ENCODE data around the gene RABEP2.
"Not testable (repeated sequence)": the region's sequence is repeated elsewhere in the genome, so short reads cannot be mapped to it uniquely, and the experiment has no call there.

RABEP2 gene

DNA sequence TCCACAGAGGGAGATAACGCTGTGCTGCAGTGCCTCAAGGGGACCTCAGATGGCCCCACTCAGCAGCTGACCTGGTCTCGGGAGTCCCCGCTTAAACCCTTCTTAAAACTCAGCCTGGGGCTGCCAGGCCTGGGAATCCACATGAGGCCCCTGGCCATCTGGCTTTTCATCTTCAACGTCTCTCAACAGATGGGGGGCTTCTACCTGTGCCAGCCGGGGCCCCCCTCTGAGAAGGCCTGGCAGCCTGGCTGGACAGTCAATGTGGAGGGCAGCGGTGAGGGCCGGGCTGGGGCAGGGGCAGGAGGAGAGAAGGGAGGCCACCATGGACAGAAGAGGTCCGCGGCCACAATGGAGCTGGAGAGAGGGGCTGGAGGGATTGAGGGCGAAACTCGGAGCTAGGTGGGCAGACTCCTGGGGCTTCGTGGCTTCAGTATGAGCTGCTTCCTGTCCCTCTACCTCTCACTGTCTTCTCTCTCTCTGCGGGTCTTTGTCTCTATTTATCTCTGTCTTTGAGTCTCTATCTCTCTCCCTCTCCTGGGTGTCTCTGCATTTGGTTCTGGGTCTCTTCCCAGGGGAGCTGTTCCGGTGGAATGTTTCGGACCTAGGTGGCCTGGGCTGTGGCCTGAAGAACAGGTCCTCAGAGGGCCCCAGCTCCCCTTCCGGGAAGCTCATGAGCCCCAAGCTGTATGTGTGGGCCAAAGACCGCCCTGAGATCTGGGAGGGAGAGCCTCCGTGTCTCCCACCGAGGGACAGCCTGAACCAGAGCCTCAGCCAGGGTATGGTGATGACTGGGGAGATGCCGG lies 7.5 kb upstream of the RABEP2 start:
- DNase-seq: no peak

DNA sequence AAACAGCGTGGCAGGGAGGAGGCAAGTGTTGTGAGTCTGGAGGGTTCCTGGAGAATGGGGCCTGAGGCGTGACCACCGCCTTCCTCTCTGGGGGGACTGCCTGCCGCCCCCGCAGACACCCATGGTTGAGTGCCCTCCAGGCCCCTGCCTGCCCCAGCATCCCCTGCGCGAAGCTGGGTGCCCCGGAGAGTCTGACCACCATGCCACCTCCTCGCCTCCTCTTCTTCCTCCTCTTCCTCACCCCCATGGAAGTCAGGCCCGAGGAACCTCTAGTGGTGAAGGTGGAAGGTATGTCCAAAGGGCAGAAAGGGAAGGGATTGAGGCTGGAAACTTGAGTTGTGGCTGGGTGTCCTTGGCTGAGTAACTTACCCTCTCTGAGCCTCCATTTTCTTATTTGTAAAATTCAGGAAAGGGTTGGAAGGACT lies 6.8 kb upstream of the RABEP2 start, which contains the start of gene CD19:
Gene CD19 (plus strand): TSS at position 171 of the 425 bp plus-strand sequence. CDS start 30 bp downstream, at position 201.
- DNase-seq: no peak

DNA sequence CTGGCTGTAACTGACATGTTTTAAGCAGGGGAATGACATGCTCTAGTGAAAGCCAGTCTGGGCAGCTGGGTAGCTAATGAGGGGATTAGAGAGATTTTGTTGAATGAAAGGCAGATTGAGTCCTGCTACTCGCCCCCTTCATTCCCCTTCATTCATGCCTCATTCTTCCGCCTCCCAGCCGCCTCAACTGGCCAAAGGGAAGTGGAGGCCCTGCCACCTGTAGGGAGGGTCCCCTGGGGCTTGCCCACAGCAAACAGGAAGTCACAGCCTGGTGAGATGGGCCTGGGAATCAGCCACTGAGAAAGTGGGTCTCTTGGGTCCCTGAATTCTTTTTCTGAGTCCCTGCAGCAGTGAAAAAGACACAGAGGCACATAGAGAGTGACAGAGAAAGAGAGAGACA lies 5.6 kb upstream of the RABEP2 start:
- no peak for DNase-seq

DNA sequence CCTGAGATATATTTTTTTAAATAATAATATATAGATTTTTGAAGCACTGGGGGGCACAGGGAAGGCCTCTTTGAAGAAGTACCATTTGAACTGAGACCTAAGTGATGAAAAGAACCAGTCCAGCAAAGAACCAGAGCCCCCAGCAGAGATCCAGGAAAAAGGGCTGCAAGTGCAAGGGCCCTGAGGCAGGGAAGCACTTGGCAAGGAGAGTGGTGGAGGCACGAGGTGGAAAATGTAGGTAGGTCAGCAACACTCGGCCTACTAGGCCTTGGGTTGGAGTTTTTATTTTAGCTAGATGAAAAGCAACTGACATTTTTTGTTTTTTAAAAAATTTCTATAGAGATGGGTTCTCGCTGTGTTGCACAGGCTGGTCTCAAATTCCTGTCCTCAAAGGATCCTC lies 5.2 kb upstream of the RABEP2 start:
- no peak for DNase-seq

DNA sequence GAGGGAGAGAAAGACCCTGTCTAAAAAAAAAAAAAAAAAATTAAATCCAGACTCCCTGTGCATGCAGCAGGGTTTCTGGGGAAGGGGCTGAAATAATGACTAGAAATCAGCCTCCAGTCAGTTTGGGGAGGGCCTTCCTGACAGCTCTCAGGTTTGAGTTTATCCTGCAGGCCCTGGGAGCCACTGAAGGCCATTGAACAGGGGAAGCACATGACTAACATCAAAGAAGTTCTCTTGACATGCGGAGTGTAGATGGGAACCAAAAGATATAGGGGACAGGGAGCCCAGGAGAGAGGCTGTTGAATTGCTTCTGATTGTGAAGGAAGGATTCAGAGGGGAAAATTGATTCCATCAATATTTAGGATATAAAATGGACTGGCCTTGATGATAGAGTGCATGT lies 2.8 kb upstream of the RABEP2 start:
- DNase-seq: no peak

DNA sequence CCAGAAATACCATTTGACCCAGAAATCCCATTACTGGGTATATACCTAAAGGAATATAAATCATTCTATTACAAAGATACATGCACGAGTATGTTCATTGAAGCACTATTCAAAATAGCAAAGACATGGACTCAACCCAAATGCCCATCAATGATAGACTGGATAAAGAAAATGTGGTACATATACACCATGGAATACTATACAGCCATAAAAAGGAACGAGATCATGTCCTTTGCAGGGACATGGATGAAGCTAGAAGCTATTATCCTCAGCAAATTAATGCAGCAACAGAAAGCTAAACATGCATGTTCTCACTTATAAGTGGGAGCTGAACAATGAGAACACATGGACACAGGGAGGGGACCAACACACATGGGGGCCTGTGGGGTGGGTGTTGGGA lies 1.2 kb upstream of the RABEP2 start:
- DNase-seq: not testable (repeated sequence)

GRCh38 chr16:28925386-28926228 lies 569 bp upstream of the RABEP2 start:
- peak in 32 of 56 donors; percentile 30 to 80 (median 66) for DNase-seq

- DNase-seq: peak in 2 of 56 donors; percentile 24 to 41
Observed at GRCh38 chr16:28924399-28924761, 658 bp downstream of the RABEP2 start.

GRCh38 chr16:28923652-28924398 lies 1.2 kb downstream of the RABEP2 start:
- peak in 1 of 56 donors; percentile 23 for DNase-seq

GRCh38 chr16:28923231-28923587 lies 1.8 kb downstream of the RABEP2 start:
- no peak for DNase-seq

- no peak for DNase-seq
Observed at GRCh38 chr16:28918698-28919097, 6.3 kb downstream of the RABEP2 start.

DNA sequence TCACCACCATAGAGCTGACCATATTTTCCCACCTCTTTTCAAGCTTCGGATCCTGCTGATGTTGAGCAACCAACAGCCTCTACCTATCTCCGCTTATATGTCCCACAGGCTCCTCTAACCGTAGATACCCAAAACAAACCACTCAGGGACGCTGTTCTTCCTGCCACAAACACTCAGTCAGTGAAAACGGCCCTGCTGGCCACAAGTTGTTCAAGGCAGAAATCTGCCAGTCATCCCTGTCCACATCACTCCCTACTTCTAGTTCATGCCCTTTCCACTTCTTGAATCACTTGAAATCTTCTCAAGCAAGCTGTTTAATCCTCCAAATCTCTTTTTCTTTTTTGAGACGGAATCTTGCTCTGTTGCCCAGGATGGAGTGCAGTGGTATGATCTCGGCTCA lies 7.9 kb downstream of the RABEP2 start:
- DNase-seq: no peak

GRCh38 chr16:28915181-28915580 lies 9.9 kb downstream of the RABEP2 start:
- no peak for DNase-seq

GRCh38 chr16:28913946-28914724 lies 10.9 kb downstream of the RABEP2 start:
- DNase-seq: no peak

DNA sequence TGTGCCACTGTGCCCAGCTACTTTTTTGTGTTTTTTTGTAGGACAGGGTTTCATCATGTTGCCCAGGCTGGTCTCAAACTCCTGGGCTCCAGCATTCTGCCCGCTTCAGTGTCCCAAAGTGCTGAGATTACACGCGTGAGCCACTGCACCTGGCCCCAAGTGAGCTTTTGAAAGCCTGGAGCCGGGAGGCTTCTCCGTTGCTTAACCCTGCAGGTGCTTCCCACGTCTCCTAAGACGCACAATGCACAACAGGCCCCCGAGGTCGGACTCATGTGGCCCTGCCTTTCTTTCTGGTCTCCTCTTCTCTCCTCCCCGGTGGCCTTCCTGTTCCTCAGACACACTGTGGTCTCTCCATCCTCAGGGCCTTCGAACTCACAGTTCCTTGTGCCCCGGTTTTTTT lies 12.5 kb downstream of the RABEP2 start:
- no peak for DNase-seq

DNA sequence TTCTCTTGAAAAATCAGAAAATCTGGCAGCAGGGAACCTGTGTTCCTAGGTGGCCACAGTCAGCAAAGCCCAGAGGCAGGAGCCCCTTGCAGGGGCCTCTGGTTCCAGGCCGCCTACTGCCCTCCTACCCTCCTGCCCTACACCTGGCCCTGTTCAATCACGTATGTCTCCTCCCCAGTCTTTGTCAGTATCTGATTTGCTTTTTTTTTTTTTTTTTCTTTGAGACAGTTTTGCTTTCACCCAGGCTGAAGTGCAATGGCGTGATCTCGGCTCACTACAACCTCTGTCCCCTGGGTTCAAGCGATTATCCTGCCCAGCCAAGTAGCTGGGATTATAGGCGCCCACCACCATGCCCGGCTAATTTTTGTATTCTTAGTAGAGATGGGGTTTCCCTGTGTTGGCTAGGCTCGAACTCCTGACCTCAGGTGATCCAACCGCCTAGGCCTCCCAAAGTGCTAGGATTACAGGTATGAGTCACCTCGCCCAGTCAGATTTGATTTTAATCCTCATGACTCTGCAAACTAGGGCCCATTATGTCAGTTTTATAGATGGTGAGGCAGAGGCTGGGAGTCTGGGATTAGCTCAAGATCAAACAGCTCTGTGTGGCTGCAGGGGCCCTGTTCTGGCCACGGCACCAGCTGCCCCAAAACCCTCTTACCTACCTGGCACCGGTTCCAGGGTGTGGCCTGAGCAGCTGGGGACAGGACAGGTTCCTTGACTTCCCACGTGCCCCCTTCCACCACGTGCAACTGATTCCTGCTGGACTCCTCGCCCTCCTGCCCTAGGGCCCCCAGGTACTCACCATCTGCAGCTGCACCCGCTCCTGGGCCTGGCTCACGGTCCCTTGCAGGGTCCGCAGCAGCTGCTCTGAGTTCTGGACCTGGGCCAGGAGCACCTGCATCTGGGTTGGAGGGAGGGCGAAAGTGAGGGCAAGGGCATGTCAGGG lies 14.7 kb downstream of the RABEP2 start:
- no peak for DNase-seq

GRCh38 chr16:28905800-28906372 lies 19.2 kb downstream of the RABEP2 start:
- no peak for DNase-seq

- DNase-seq: no peak
Observed at GRCh38 chr16:28905229-28905754, 19.7 kb downstream of the RABEP2 start.

- no peak for DNase-seq
Observed at GRCh38 chr16:28904828-28905227, 20.2 kb downstream of the RABEP2 start.

Data from nucleus accumbens (tissue), 56 donors.